ENCODE results near the gene ABCC8. TPM values are rescaled to one million over a fixed set of nuclear protein-coding genes. Genes with fewer than 3 reads are reported as not detected.

Gene ABCC8
- total RNA-seq, 3 donors from 2014 or later = 3.8 to 10.8 (median 10.5) TPM

DNA sequence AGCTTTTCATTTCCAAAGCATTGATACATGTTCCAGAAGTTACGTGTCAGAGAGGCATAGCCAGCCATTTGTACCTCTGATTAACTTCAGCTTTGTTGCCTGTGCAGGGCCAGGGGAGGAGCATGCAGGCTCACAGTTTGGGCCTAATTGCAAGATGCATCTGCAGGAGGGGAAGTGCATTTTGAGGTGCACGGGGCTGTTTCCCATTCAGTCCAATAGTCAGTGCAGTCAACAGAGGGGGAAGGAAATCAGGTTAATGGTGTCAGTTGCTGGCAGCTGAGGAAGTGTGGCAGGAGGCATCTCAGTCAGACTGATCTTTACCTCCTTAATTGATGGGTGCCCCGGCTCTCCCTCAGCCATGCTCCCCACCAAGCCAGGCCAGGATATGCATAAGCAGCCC lies 39.3 kb downstream of the ABCC8 start:
- H3K36me3 ChIP-seq = no peaks in the 10 kb centered on the region
- intact Hi-C loops (cut with DNase I; ENCODE audit: low total_unique reads) = no loop called here

DNA sequence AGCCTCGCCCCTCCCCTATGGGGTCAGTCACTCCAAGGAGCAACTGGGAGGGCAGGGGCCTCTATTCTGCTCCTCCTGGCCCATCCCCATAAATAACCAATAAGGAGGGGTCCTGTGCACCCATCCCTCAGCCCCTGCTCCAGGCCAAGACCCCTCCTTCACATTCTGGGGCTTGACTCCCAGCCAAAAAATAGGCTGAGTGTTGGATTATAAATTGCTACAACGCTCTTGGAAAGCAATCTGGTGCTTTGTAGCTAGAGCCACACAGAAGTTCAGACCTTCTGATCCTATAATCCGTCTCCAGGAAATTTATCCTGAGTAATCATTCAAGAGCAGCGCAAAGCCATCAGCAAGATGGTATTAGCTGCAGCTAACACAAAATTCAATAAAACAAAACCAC lies 42.5 kb downstream of the ABCC8 start:
- no peaks in the 10 kb centered on the region for H3K27me3 ChIP-seq
- TF ChIP-seq POLR2AphosphoS5 (IDR thresholded peaks at IDR 0.05) = no peak
- TF ChIP-seq, protein P1, sequence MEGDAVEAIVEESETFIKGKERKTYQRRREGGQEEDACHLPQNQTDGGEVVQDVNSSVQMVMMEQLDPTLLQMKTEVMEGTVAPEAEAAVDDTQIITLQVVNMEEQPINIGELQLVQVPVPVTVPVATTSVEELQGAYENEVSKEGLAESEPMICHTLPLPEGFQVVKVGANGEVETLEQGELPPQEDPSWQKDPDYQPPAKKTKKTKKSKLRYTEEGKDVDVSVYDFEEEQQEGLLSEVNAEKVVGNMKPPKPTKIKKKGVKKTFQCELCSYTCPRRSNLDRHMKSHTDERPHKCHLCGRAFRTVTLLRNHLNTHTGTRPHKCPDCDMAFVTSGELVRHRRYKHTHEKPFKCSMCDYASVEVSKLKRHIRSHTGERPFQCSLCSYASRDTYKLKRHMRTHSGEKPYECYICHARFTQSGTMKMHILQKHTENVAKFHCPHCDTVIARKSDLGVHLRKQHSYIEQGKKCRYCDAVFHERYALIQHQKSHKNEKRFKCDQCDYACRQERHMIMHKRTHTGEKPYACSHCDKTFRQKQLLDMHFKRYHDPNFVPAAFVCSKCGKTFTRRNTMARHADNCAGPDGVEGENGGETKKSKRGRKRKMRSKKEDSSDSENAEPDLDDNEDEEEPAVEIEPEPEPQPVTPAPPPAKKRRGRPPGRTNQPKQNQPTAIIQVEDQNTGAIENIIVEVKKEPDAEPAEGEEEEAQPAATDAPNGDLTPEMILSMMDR (IDR thresholded peaks at IDR 0.05) = no peak
- no peak for TF ChIP-seq POLR2A (IDR thresholded peaks at IDR 0.05)
- no peaks in the 10 kb centered on the region for H3K4me1 ChIP-seq
- H3K4me3 ChIP-seq = no peak overlapping the region
- DNase-seq (ENCODE audit: low spot score in 2 of 2) = no peak
- no peaks in the 10 kb centered on the region for H3K36me3 ChIP-seq
- no peaks in the 10 kb centered on the region for H3K9me3 ChIP-seq
- intact Hi-C loops (cut with DNase I; ENCODE audit: low total_unique reads) = no loop called here
- H3K27ac ChIP-seq = no peak overlapping the region

More for the DNA sequence above, 39.3 kb downstream of the ABCC8 start:
- no peak overlapping the region for H3K27ac ChIP-seq
- no peaks in the 10 kb centered on the region for H3K27me3 ChIP-seq
- no peaks in the 10 kb centered on the region for H3K4me1 ChIP-seq
- DNase-seq (ENCODE audit: low spot score in 2 of 2) = no peak
- no peak for TF ChIP-seq POLR2A (IDR thresholded peaks at IDR 0.05)
- no peak for TF ChIP-seq POLR2AphosphoS5 (IDR thresholded peaks at IDR 0.05)
- H3K4me3 ChIP-seq = no peak overlapping the region
- H3K9me3 ChIP-seq = no peaks in the 10 kb centered on the region

DNA sequence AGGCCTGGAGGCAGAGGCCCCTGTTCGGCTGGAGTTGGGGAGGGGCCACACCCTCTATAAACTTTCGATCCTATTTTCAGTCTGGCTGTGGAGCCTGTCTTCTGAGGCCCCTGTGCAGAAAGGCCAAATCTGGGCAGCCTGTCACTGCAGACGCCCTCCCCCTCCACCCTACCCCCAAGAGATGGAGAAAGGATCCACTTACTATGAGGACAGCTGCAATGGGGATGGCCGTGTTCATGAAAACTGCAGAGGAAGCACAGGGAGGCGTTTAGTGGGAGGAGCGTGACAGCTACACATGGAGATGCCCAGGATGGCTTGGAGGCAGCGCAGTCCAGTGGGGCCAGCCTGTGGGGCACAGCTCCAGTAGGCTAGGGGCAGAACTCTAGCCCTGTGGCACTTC lies 44.6 kb downstream of the ABCC8 start:
- intact Hi-C loops (cut with DNase I; ENCODE audit: low total_unique reads) = no loop called here
- Histone ChIP-seq H3K4me1 (no peaks in the 10 kb centered on the region), H3K9me3 (no peaks in the 10 kb centered on the region), H3K27me3 (no peaks in the 10 kb centered on the region), H3K27ac (no peak overlapping the region), H3K36me3 (no peaks in the 10 kb centered on the region), H3K4me3 (no peak overlapping the region)
- no peak for TF ChIP-seq POLR2AphosphoS5 (IDR thresholded peaks at IDR 0.05)
- TF ChIP-seq POLR2A (IDR thresholded peaks at IDR 0.05) = no peak
- TF ChIP-seq, protein P1 (IDR thresholded peaks at IDR 0.05) = no peak
- DNase-seq (ENCODE audit: low spot score in 2 of 2) = no peak

DNA sequence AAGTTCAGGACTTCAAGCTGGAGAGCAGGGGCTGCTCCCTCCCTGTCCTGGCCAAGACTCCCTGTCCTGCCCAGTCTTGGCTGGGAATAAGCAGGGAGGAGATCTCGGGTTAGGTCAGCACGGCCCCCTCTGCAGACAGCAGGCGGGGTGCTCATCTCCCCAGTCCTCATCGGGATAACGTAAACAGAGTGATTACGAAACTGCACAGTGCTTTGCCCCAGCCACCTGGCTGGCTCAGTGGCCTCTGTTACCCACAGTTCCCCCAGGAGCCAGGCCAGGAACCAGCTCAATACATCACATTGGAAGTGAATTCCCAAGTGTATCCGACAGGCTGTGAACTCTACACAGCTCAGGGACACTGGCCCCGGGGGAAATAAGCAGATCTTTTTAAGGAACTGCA lies 45.5 kb downstream of the ABCC8 start:
- TF ChIP-seq POLR2AphosphoS5 (IDR thresholded peaks at IDR 0.05) (no peak), POLR2A (IDR thresholded peaks at IDR 0.05) (no peak)
- TF ChIP-seq, protein P1 (IDR thresholded peaks at IDR 0.05) = no peak
- Histone ChIP-seq H3K27me3 (no peaks in the 10 kb centered on the region), H3K4me3 (no peak overlapping the region), H3K36me3 (no peaks in the 10 kb centered on the region), H3K9me3 (no peaks in the 10 kb centered on the region), H3K4me1 (no peaks in the 10 kb centered on the region), H3K27ac (peak overlapping the region in 1 of 2 donors; percentile 32)
- intact Hi-C loops (cut with DNase I; ENCODE audit: low total_unique reads) = no loop called here
- no peak for DNase-seq (ENCODE audit: low spot score in 2 of 2)

DNA sequence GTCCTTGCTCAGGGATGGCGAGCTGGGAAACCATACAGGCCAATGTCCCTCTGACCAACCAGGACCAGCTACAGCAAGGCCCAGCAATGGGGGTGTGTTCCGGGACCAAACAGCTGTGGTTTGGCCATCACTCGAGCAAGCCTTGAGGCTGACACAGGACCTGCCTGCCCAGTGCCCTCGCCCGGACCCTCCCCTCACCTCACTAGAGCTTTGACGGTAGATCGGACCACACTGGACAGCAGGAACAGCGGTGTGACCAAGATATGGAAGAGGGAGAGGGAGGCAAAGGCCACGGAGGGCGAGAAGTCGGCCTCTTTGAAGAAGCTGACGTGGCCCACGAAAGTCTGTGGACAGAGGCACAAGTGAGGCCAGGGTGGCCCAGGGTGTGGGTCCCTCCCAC lies 46.0 kb downstream of the ABCC8 start:
- no peak for DNase-seq (ENCODE audit: low spot score in 2 of 2)
- H3K9me3 ChIP-seq = no peaks in the 10 kb centered on the region
- intact Hi-C loops (cut with DNase I; ENCODE audit: low total_unique reads) = no loop called here
- H3K4me3 ChIP-seq = no peak overlapping the region
- TF ChIP-seq POLR2AphosphoS5 (IDR thresholded peaks at IDR 0.05) (no peak), POLR2A (IDR thresholded peaks at IDR 0.05) (no peak)
- TF ChIP-seq, protein P1 (IDR thresholded peaks at IDR 0.05) = no peak
- H3K27me3 ChIP-seq = no peaks in the 10 kb centered on the region
- H3K27ac ChIP-seq = peak overlapping the region in 1 of 2 donors; percentile 32
- H3K4me1 ChIP-seq = no peaks in the 10 kb centered on the region
- H3K36me3 ChIP-seq = no peaks in the 10 kb centered on the region

DNA sequence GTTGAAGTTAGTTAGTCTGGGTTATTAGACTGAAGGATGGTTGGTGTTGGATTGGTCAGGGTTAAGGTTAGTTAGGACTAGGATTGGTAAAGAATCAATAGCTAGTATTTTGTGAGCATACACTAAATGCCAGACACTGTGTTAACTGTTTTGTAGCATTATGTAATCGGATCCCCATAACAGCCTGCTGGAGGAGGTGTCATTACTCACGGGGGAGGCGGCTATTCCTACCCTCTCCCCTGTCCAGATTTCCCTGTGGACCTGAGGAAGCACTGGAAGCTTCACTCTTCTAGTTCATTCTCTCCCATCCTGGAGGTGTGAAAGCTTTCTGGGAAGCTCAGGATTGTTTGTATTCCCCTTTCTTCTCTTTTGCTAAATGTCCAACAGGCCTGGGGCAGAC lies 47.7 kb downstream of the ABCC8 start:
- Histone ChIP-seq H3K27ac (no peak overlapping the region), H3K4me1 (no peaks in the 10 kb centered on the region), H3K9me3 (no peaks in the 10 kb centered on the region), H3K36me3 (no peaks in the 10 kb centered on the region), H3K27me3 (no peaks in the 10 kb centered on the region), H3K4me3 (no peak overlapping the region)
- TF ChIP-seq POLR2AphosphoS5 (IDR thresholded peaks at IDR 0.05) = no peak
- no peak for TF ChIP-seq POLR2A (IDR thresholded peaks at IDR 0.05)
- TF ChIP-seq, protein P1 (IDR thresholded peaks at IDR 0.05) = no peak
- intact Hi-C loops (cut with DNase I; ENCODE audit: low total_unique reads) = no loop called here
- no peak for DNase-seq (ENCODE audit: low spot score in 2 of 2)
